PC-9 (cell line): ENCODE results near the gene IL32. TPM values are rescaled to one million over a fixed set of nuclear protein-coding genes. Genes with fewer than 3 reads are reported as not detected.

Source experiments
- BruUV-seq: library from RNA; stranded (reverse); fragments of 400-500 nt; replicated peaks from 2 replicates; lab custom pipeline; 2021; lab: Mats Ljungman, UMichigan
- CTCF ChIA-PET: fragments of 300-600 bp; sonication (Branson Sonifier 250); formaldehyde crosslinking; loops from one replicate; lab custom pipeline; 2022; ENCODE audit warnings: antibody characterized with exemption; lab: Charles Lee
- POLR2A ChIA-PET: fragments of 300-600 bp; sonication (Branson Sonifier 250); formaldehyde crosslinking; loops from one replicate; lab custom pipeline; 2022; ENCODE audit warnings: antibody characterized with exemption; ENCODE audit not compliant: unreplicated experiment; lab: Charles Lee
- DNase-seq, 2 experiments: peaks; one replicate each; pipeline versions ENCODE4 v3.0.0 to v3.0.0-alpha.2; 2015 to 2022; ENCODE audit warnings: mixed read lengths in 1 of 2
- H2AFZ ChIP-seq: fragments of 200-600 bp; sonication (generic); 2 replicates; pipeline ENCODE4 v1.8.1; 2017; ENCODE audit warnings: antibody characterized with exemption
- H3F3A ChIP-seq: fragments of 200-600 bp; sonication (generic); 2 replicates; pipeline ENCODE4 v1.8.1; 2017; ENCODE audit warnings: antibody characterized with exemption, mild to moderate bottlenecking, low read depth; ENCODE audit not compliant: insufficient read depth
- H3K27ac ChIP-seq: fragments of 200-600 bp; sonication (generic); 2 replicates; pipeline ENCODE4 v1.6.1; 2016; ENCODE audit warnings: mixed run types
- H3K27me3 ChIP-seq: fragments of 200-600 bp; sonication (generic); 2 replicates; pipeline ENCODE4 v1.6.1; 2016; ENCODE audit warnings: low read depth, mixed run types; ENCODE audit not compliant: insufficient read depth
- H3K36me3 ChIP-seq: fragments of 200-600 bp; sonication (generic); 2 replicates; pipeline ENCODE4 v1.6.1; 2016; ENCODE audit warnings: low read depth, mixed run types
- H3K4me1 ChIP-seq: fragments of 200-600 bp; sonication (generic); replicated peaks from 2 replicates; pipeline ENCODE4 v1.6.1; 2016; ENCODE audit warnings: mixed run types; ENCODE audit not compliant: insufficient read depth
- H3K4me2 ChIP-seq: fragments of 200-600 bp; sonication (generic); 2 replicates; pipeline ENCODE4 v1.6.1; 2017; ENCODE audit warnings: mixed run types
- H3K4me3 ChIP-seq: fragments of 200-600 bp; sonication (generic); 2 replicates; pipeline ENCODE4 v1.6.1; 2016; ENCODE audit warnings: mixed run types
- H3K79me2 ChIP-seq: fragments of 200-600 bp; sonication (generic); 2 replicates; pipeline ENCODE4 v1.6.1; 2017; ENCODE audit warnings: low read depth, mixed run types
- H3K9me2 ChIP-seq: fragments of 200-600 bp; sonication (generic); 2 replicates; pipeline ENCODE4 v1.8.1; 2017; ENCODE audit warnings: mild to moderate bottlenecking; ENCODE audit not compliant: insufficient read depth
- H3K9me3 ChIP-seq: fragments of 200-600 bp; sonication (generic); 2 replicates; pipeline ENCODE4 v1.8.1; 2016; ENCODE audit warnings: low read depth; ENCODE audit not compliant: insufficient read depth
- H4K20me1 ChIP-seq: fragments of 200-600 bp; sonication (generic); 2 replicates; pipeline ENCODE4 v1.8.1; 2017; ENCODE audit not compliant: insufficient read depth
- EZH2 ChIP-seq: fragments of 200-600 bp; sonication (generic); IDR thresholded peaks from 2 replicates; pipeline ENCODE4 v1.8.0; 2017; ENCODE audit warnings: antibody characterized with exemption, low read depth
- intact Hi-C: fragments of 100-400 bp; cut with micrococcal nuclease; formaldehyde crosslinking; loops from one replicate; pipeline ENCODE4 v1.10.0; 2022; ENCODE audit not compliant: unreplicated experiment
- total RNA-seq: library from RNA; stranded (reverse); gene quantifications from 2 replicates; pipeline ENCODE4 v1.2.3, GENCODE V29; 2021
- TF ChIP-seq, protein P1 (sequence below): fragments of 200-600 bp; sonication (generic); conservative IDR thresholded peaks from 2 replicates; pipeline ENCODE4 v1.6.1; 2017; ENCODE audit warnings: mixed run types, antibody characterized with exemption, mild to moderate bottlenecking, moderate library complexity

IL32 gene
- total RNA-seq, 1 experiment from 2014 or later: 2.2 TPM

DNA sequence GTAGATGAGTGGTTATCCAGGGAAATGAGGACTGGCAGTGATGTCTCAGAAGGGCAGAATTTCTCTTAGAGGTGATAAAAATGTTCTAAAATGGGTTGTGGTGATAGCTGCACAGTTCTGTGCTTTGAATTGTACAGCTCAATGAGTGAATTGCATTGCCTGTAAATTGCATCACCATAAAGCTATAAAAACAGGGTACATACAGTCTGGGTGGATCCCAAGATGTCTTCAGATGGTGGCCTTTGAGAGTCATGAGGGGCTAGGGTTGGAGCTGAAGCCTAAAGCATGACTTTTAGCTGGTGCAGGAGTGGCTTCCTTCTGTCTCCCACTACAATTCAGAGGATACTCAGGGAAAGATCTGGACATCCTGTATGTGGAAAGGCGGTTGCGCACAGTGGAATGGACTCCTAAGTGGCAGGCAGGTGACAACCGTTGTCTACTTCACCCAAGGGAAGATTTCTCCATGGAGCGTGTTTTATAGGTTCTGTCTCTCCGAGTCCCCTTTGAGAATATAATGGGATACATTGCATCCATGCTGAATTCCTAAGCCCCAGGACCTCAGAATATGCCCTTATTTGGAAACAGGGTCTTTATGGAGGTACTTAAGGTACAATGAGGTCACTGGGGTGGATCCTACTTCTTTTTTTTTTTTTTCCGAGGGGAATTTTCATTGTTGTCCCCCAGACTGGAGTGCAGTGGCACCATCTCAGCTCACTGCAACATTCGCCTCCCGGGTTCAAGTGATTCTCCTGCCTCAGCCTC lies 1.6 kb upstream of the IL32 start:
- H4K20me1 ChIP-seq: no peaks in the 10 kb centered on the region
- H3K4me3 ChIP-seq: no peak overlapping the region
- H3K4me2 ChIP-seq: no peak overlapping the region
- no peaks in the 10 kb centered on the region for H3K79me2 ChIP-seq
- H3K27ac ChIP-seq: no peak overlapping the region
- H3K9me3 ChIP-seq: no peaks in the 10 kb centered on the region
- intact Hi-C loops: no loop called here
- DNase-seq: no peak
- no peaks in the 10 kb centered on the region for H3K36me3 ChIP-seq
- BruUV-seq: no TSS peak
- TF ChIP-seq, protein P1, sequence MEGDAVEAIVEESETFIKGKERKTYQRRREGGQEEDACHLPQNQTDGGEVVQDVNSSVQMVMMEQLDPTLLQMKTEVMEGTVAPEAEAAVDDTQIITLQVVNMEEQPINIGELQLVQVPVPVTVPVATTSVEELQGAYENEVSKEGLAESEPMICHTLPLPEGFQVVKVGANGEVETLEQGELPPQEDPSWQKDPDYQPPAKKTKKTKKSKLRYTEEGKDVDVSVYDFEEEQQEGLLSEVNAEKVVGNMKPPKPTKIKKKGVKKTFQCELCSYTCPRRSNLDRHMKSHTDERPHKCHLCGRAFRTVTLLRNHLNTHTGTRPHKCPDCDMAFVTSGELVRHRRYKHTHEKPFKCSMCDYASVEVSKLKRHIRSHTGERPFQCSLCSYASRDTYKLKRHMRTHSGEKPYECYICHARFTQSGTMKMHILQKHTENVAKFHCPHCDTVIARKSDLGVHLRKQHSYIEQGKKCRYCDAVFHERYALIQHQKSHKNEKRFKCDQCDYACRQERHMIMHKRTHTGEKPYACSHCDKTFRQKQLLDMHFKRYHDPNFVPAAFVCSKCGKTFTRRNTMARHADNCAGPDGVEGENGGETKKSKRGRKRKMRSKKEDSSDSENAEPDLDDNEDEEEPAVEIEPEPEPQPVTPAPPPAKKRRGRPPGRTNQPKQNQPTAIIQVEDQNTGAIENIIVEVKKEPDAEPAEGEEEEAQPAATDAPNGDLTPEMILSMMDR: no peak
- no peaks in the 10 kb centered on the region for H3K27me3 ChIP-seq
- H3K9me2 ChIP-seq: no peaks in the 10 kb centered on the region
- peaks cover 17% of the 10 kb centered on the region for H3K4me1 ChIP-seq
- H3F3A ChIP-seq: no peaks in the 10 kb centered on the region
- POLR2A ChIA-PET: no interaction called here
- H2AFZ ChIP-seq: no peak overlapping the region
- CTCF ChIA-PET: no interaction called here

GRCh38 chr16:3065742-3066439 lies 451 bp downstream of the IL32 start:
- Histone ChIP-seq H3F3A (no peaks in the 10 kb centered on the region), H3K79me2 (no peaks in the 10 kb centered on the region), H3K4me1 (peaks cover 12% of the 10 kb centered on the region), H3K36me3 (no peaks in the 10 kb centered on the region), H3K27ac (no peak overlapping the region), H3K9me2 (no peaks in the 10 kb centered on the region), H3K27me3 (no peaks in the 10 kb centered on the region), H3K4me2 (no peak overlapping the region), H3K9me3 (no peaks in the 10 kb centered on the region), H2AFZ (no peak overlapping the region), H4K20me1 (no peaks in the 10 kb centered on the region), H3K4me3 (no peak overlapping the region)
- intact Hi-C loops: no loop called here
- no TSS peak for BruUV-seq
- ChIA-PET POLR2A (no interaction called here), CTCF (no interaction called here)
- TF ChIP-seq EZH2: no peak
- TF ChIP-seq, protein P1: no peak
- no peak for DNase-seq

DNA sequence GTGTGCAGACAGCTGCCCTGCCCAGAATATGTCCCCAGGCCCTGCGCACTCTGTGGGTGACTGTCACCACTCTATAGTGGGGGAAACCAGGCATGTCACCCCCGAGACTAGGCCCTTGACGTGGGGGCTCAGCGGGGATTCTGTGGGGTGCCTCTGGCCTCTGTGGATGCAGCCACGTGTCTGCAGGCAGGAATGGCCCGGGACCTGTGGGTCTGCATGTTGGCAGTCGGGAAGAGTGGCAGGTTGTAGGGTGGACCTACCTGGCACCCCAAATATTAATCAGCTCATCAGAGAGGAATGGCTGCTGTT lies 954 bp downstream of the IL32 start:
- TF ChIP-seq, protein P1: no peak
- no peak for TF ChIP-seq EZH2
- no peaks in the 10 kb centered on the region for H3K27me3 ChIP-seq
- CTCF ChIA-PET: no interaction called here
- BruUV-seq: no TSS peak
- H3K4me1 ChIP-seq: peaks cover 12% of the 10 kb centered on the region
- no peaks in the 10 kb centered on the region for H3K9me3 ChIP-seq
- H3K79me2 ChIP-seq: no peaks in the 10 kb centered on the region
- H3K4me3 ChIP-seq: no peak overlapping the region
- H3K9me2 ChIP-seq: no peaks in the 10 kb centered on the region
- no peak overlapping the region for H3K27ac ChIP-seq
- no peak for DNase-seq
- no peak overlapping the region for H2AFZ ChIP-seq
- H3K36me3 ChIP-seq: no peaks in the 10 kb centered on the region
- intact Hi-C loops: no loop called here
- H4K20me1 ChIP-seq: no peaks in the 10 kb centered on the region
- no peak overlapping the region for H3K4me2 ChIP-seq
- no peaks in the 10 kb centered on the region for H3F3A ChIP-seq
- POLR2A ChIA-PET: no interaction called here
